ENCODE data around the gene WDR53.
"Not testable (repeated sequence)": the region's sequence is repeated elsewhere in the genome, so short reads cannot be mapped to it uniquely, and the experiment has no call there.

DNA sequence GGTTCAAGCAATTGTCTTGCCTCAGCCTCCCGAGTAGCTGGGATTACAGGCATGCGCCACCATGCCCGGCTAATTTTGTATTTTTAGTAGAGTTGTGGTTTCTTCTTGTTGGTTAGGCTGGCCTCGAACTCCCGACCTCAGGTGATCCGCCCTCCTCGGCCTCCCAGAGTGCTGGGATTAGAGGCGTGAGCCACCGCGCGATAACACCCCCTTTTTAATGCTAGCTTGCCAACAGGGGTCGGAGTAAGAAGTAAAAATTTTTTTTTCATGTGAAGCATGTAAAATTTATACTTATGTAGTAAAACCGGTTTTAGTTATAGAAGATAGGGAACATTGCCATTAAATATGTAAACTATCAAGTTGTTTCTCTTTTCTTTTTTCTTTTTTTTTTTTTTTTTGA lies 2.0 kb upstream of the WDR53 start:
- TF ChIP-seq POLR2A (IDR thresholded peaks at IDR 0.05); EP300 (IDR thresholded peaks at IDR 0.05; ENCODE audit: low read depth): not testable (repeated sequence)

Measured in transverse colon (tissue), 1 donor.